ENCODE results near the gene HACE1. TPM values are rescaled to one million over a fixed set of nuclear protein-coding genes. Genes with fewer than 3 reads are reported as not detected.

Gene HACE1
- total RNA-seq, 2 experiments from 2014 or later = 7.4 to 8.2 TPM

GRCh38 chr6:104688283-104688969 lies 171.3 kb downstream of the HACE1 start:
- Histone ChIP-seq H3K4me3 (ENCODE audit: low read length) (no peak overlapping the region), H3K9me3 (ENCODE audit: control insufficient read depth in 1 of 2, insufficient read depth in 1 of 2, low read length in 2 of 2) (no peaks in the 10 kb centered on the region), H3K36me3 (ENCODE audit: insufficient read depth, low read length) (no peaks in the 10 kb centered on the region), H3K4me1 (ENCODE audit: insufficient read depth, low read length) (peaks cover 7% of the 10 kb centered on the region), H3K27ac (ENCODE audit: low read depth in 1 of 2, low read length in 2 of 2) (no peak overlapping the region), H3K27me3 (ENCODE audit: control insufficient read depth in 1 of 2, insufficient read depth in 2 of 2, low read length in 2 of 2) (no peaks in the 10 kb centered on the region)
- POLR2A ChIA-PET = no interaction called here
- intact Hi-C loops (cut with DNase I, micrococcal nuclease) = no loop called here
- no peak for ATAC-seq (ENCODE audit: poor library complexity)
- Mint-ChIP-seq H3K4me3 (no peak overlapping the region), H3K27me3 (no peaks in the 10 kb centered on the region), H3K36me3 (ENCODE audit: low read depth) (no peaks in the 10 kb centered on the region), H3K27ac (no peak overlapping the region), H3K9me3 (no peaks in the 10 kb centered on the region), H3K4me1 (ENCODE audit: low read depth) (peaks cover 35% of the 10 kb centered on the region)
- no peak for DNase-seq
- no peak for TF ChIP-seq CTCF (IDR thresholded peaks at IDR 0.05)
- CTCF ChIA-PET = no interaction called here

GRCh38 chr6:104686550-104687175 lies 173.1 kb downstream of the HACE1 start:
- DNase-seq (no peak), ATAC-seq (ENCODE audit: poor library complexity) (no peak)
- peaks cover 14% of the 10 kb centered on the region for H3K4me1 ChIP-seq (ENCODE audit: insufficient read depth, low read length)
- Mint-ChIP-seq H3K4me3 (no peak overlapping the region), H3K36me3 (ENCODE audit: low read depth) (no peaks in the 10 kb centered on the region), H3K4me1 (ENCODE audit: low read depth) (peaks cover 33% of the 10 kb centered on the region), H3K9me3 (no peaks in the 10 kb centered on the region), H3K27ac (no peak overlapping the region), H3K27me3 (no peaks in the 10 kb centered on the region)
- no peaks in the 10 kb centered on the region for H3K9me3 ChIP-seq (ENCODE audit: control insufficient read depth in 1 of 2, insufficient read depth in 1 of 2, low read length in 2 of 2)
- no peaks in the 10 kb centered on the region for H3K36me3 ChIP-seq (ENCODE audit: insufficient read depth, low read length)
- H3K27me3 ChIP-seq (ENCODE audit: control insufficient read depth in 1 of 2, insufficient read depth in 2 of 2, low read length in 2 of 2) = no peaks in the 10 kb centered on the region
- H3K4me3 ChIP-seq (ENCODE audit: low read length) = no peak overlapping the region
- ChIA-PET POLR2A (interaction anchor here (1.2 kb wide), 1 partner anchor 18 kb away, joined by 5 read pairs; no protein-coding TSS in a partner anchor), CTCF (no interaction called here)
- H3K27ac ChIP-seq (ENCODE audit: low read depth in 1 of 2, low read length in 2 of 2) = no peak overlapping the region
- no peak for TF ChIP-seq CTCF (IDR thresholded peaks at IDR 0.05)
- intact Hi-C loops (cut with DNase I, micrococcal nuclease) = no loop called here

GRCh38 chr6:104685871-104686549 lies 173.7 kb downstream of the HACE1 start:
- CTCF ChIA-PET = no interaction called here
- ATAC-seq (ENCODE audit: poor library complexity) (no peak), DNase-seq (no peak)
- no peaks in the 10 kb centered on the region for H3K9me3 Mint-ChIP-seq
- Histone ChIP-seq H3K36me3 (ENCODE audit: insufficient read depth, low read length) (no peaks in the 10 kb centered on the region), H3K4me3 (ENCODE audit: low read length) (no peak overlapping the region), H3K9me3 (ENCODE audit: control insufficient read depth in 1 of 2, insufficient read depth in 1 of 2, low read length in 2 of 2) (no peaks in the 10 kb centered on the region), H3K4me1 (ENCODE audit: insufficient read depth, low read length) (peaks cover 14% of the 10 kb centered on the region), H3K27ac (ENCODE audit: low read depth in 1 of 2, low read length in 2 of 2) (no peak overlapping the region), H3K27me3 (ENCODE audit: control insufficient read depth in 1 of 2, insufficient read depth in 2 of 2, low read length in 2 of 2) (no peaks in the 10 kb centered on the region)
- H3K36me3 Mint-ChIP-seq (ENCODE audit: low read depth) = no peaks in the 10 kb centered on the region
- peaks cover 33% of the 10 kb centered on the region for H3K4me1 Mint-ChIP-seq (ENCODE audit: low read depth)
- POLR2A ChIA-PET = no interaction called here
- no peaks in the 10 kb centered on the region for H3K27me3 Mint-ChIP-seq
- H3K27ac Mint-ChIP-seq = no peak overlapping the region
- H3K4me3 Mint-ChIP-seq = no peak overlapping the region
- no peak for TF ChIP-seq CTCF (IDR thresholded peaks at IDR 0.05)
- intact Hi-C loops (cut with DNase I, micrococcal nuclease) = no loop called here
